ENCODE results near the gene TBC1D17. TPM values are rescaled to one million over a fixed set of nuclear protein-coding genes. Genes with fewer than 3 reads are reported as not detected.
A peak's percentile ranks its signal among the peaks of the same experiment; 100 is the strongest.

TBC1D17 gene
- total and polyA plus RNA-seq, 2 of the 13 experiments (the other 11 are each of a cell fraction or from before 2014, with no cell fraction given): 9.7 to 16.9 TPM

DNA sequence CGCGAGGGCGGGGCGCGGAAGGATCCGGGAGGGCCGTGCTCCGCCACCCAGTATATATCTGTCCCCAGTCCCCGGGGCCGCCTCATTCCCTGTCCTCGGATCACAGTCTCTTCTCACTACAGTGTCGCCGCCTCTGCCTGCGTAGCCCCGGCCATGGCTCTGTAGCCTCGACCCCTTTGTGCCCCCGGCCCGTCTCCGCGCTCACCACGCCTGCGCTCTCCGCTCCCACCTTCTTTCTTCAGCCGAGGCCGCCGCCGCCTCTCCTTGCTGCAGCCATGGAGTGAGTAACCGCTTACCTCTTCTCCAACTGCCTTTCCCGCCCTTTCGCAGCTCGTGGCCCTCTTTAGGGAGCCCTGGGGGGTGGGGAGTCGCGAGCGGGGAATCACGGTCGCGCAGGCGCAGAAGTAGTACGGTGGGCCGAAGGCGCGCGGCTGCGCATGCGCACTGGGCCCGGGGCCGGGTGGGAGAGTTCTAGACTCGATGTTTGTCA lies 51.7 kb downstream of the TBC1D17 start, which contains the start of the genes ATF5 and NUP62 (continued):
- TF ChIP-seq, protein P1, sequence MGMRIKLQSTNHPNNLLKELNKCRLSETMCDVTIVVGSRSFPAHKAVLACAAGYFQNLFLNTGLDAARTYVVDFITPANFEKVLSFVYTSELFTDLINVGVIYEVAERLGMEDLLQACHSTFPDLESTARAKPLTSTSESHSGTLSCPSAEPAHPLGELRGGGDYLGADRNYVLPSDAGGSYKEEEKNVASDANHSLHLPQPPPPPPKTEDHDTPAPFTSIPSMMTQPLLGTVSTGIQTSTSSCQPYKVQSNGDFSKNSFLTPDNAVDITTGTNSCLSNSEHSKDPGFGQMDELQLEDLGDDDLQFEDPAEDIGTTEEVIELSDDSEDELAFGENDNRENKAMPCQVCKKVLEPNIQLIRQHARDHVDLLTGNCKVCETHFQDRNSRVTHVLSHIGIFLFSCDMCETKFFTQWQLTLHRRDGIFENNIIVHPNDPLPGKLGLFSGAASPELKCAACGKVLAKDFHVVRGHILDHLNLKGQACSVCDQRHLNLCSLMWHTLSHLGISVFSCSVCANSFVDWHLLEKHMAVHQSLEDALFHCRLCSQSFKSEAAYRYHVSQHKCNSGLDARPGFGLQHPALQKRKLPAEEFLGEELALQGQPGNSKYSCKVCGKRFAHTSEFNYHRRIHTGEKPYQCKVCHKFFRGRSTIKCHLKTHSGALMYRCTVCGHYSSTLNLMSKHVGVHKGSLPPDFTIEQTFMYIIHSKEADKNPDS (CRISPR knock-in tag; IDR thresholded peaks at IDR 0.05): no peak; the same call in 1 of the 2 replicates
- TF ChIP-seq RAD21 (CRISPR knock-in tag; IDR thresholded peaks at IDR 0.05) (no peak), MIXL1 (CRISPR knock-in tag; IDR thresholded peaks at IDR 0.05) (no peak; the same call in 1 of the 2 replicates), ZNF776 (CRISPR knock-in tag; IDR thresholded peaks at IDR 0.05) (peak; percentile 85; the same call in 1 of the 2 replicates), ZNF792 (CRISPR knock-in tag; IDR thresholded peaks at IDR 0.05) (peak; percentile 87; the same call in 1 of the 2 replicates), TFDP2 (CRISPR knock-in tag; IDR thresholded peaks at IDR 0.05) (peak; percentile 99), ZNF660 (CRISPR knock-in tag; IDR thresholded peaks at IDR 0.05; ENCODE audit: borderline replicate concordance, low read depth) (no peak), PRMT3 (CRISPR knock-in tag; IDR thresholded peaks at IDR 0.05; ENCODE audit: borderline replicate concordance, low read depth) (peak; percentile 98; the same call in 1 of the 2 replicates), ZKSCAN5 (CRISPR knock-in tag; IDR thresholded peaks at IDR 0.05) (0 out of 2 replicates have a peak, but pooled peaks have one; percentile 6), SOX5 (CRISPR knock-in tag; IDR thresholded peaks at IDR 0.05; ENCODE audit: borderline replicate concordance) (no peak; the same call in 1 of the 2 replicates), ZNF30 (CRISPR knock-in tag; IDR thresholded peaks at IDR 0.05) (peak; percentile 93), MXD4 (CRISPR knock-in tag; IDR thresholded peaks at IDR 0.05) (peak; percentile 41; the same call in 1 of the 2 replicates), ELF4 (CRISPR knock-in tag; IDR thresholded peaks at IDR 0.05; ENCODE audit: borderline replicate concordance) (peak; percentile 85), ZNF607 (CRISPR knock-in tag; IDR thresholded peaks at IDR 0.05; ENCODE audit: borderline replicate concordance) (peak; percentile 96), SP4 (CRISPR knock-in tag; IDR thresholded peaks at IDR 0.05) (no peak), MTF1 (CRISPR knock-in tag; IDR thresholded peaks at IDR 0.05) (peak; percentile 82), PHF5A (CRISPR knock-in tag; IDR thresholded peaks at IDR 0.05; ENCODE audit: low read depth, unreplicated experiment) (no peak), ARHGAP35 (CRISPR knock-in tag; IDR thresholded peaks at IDR 0.05; ENCODE audit: borderline replicate concordance) (peak; percentile 49), HDAC2 (CRISPR knock-in tag; IDR thresholded peaks at IDR 0.05) (no peak), ZNF780A (CRISPR knock-in tag; IDR thresholded peaks at IDR 0.05) (0 out of 2 replicates have a peak, but pooled peaks have one; percentile 52), ZNF841 (CRISPR knock-in tag; IDR thresholded peaks at IDR 0.05; ENCODE audit: borderline replicate concordance) (0 out of 2 replicates have a peak, but pooled peaks have one; percentile 11), HMG20B (CRISPR knock-in tag; conservative IDR thresholded peaks at IDR 0.05) (no peak)
- TF ChIP-seq, protein P2, sequence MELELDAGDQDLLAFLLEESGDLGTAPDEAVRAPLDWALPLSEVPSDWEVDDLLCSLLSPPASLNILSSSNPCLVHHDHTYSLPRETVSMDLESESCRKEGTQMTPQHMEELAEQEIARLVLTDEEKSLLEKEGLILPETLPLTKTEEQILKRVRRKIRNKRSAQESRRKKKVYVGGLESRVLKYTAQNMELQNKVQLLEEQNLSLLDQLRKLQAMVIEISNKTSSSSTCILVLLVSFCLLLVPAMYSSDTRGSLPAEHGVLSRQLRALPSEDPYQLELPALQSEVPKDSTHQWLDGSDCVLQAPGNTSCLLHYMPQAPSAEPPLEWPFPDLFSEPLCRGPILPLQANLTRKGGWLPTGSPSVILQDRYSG (CRISPR knock-in tag; IDR thresholded peaks at IDR 0.05): peak; percentile 92
- TF ChIP-seq, protein P3, sequence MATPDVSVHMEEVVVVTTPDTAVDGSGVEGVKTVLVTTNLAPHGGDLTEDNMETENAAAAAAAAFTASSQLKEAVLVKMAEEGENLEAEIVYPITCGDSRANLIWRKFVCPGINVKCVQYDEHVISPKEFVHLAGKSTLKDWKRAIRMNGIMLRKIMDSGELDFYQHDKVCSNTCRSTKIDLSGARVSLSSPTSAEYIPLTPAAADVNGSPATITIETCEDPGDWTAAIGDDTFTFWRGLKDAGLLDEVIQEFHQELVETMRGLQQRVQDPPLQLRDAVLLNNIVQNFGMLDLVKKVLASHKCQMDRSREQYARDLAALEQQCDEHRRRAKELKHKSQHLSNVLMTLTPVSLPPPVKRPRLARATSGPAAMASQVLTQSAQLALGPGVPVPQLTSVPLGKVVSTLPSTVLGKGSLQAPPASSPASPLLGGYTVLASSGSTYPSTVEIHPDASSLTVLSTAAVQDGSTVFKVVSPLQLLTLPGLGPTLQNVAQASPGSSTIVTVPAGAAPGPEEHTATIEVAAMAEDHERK (CRISPR knock-in tag; IDR thresholded peaks at IDR 0.05; ENCODE audit: low read depth): 0 out of 2 replicates have a peak, but pooled peaks have one; percentile 35
